NCI-H82 (cell line): Measurements from ENCODE around the gene BMF.
"Not testable (repeated sequence)": the region's sequence is repeated elsewhere in the genome, so short reads cannot be mapped to it uniquely, and the experiment has no call there.

ENCODE experiments used
- DNase-seq: peaks from one replicate; lab custom pipeline; 2025; lab: John Stamatoyannopoulos, UW

Gene BMF

GRCh38 chr15:40128766-40129660 is 20.3 kb upstream of the BMF start:
- DNase-seq = no peak

- no peak for DNase-seq
These were observed 17.3 kb upstream of the BMF start for GRCh38 chr15:40125950-40126349.

GRCh38 chr15:40124807-40125285 is 16.2 kb upstream of the BMF start:
- DNase-seq = not testable (repeated sequence)

- DNase-seq = not testable (repeated sequence)
These were observed 15.7 kb upstream of the BMF start for GRCh38 chr15:40124333-40124732.

- not testable (repeated sequence) for DNase-seq
These were observed 15.2 kb upstream of the BMF start for GRCh38 chr15:40123863-40124262.

- not testable (repeated sequence) for DNase-seq
These were observed 14.3 kb upstream of the BMF start for GRCh38 chr15:40122989-40123388.

- DNase-seq = no peak
These were observed 13.4 kb upstream of the BMF start for GRCh38 chr15:40121911-40122638.

GRCh38 chr15:40118473-40118872 is 9.8 kb upstream of the BMF start:
- no peak for DNase-seq

GRCh38 chr15:40115670-40116093 is 7.0 kb upstream of the BMF start:
- DNase-seq = no peak

GRCh38 chr15:40115106-40115505 is 6.4 kb upstream of the BMF start:
- DNase-seq = not testable (repeated sequence)

GRCh38 chr15:40114218-40114617 is 5.5 kb upstream of the BMF start:
- DNase-seq = no peak

- no peak for DNase-seq
These were observed 4.1 kb upstream of the BMF start for GRCh38 chr15:40112789-40113188.

GRCh38 chr15:40111888-40112287 is 3.2 kb upstream of the BMF start:
- DNase-seq = no peak

- DNase-seq = no peak
These were observed 2.3 kb upstream of the BMF start for GRCh38 chr15:40110866-40111550.

GRCh38 chr15:40108061-40108854 is 421 bp downstream of the BMF start:
- DNase-seq = peak; percentile 33

GRCh38 chr15:40106203-40107161 is 2.2 kb downstream of the BMF start:
- peak; percentile 80 for DNase-seq

GRCh38 chr15:40105517-40106202 is 3.0 kb downstream of the BMF start:
- no peak for DNase-seq

- peak; percentile 96 for DNase-seq
These were observed 3.7 kb downstream of the BMF start for GRCh38 chr15:40104865-40105516.

GRCh38 chr15:40104296-40104864 is 4.3 kb downstream of the BMF start:
- no peak for DNase-seq
